ENCODE results near the gene CLPTM1. TPM values are rescaled to one million over a fixed set of nuclear protein-coding genes. Genes with fewer than 3 reads are reported as not detected.
A peak's percentile ranks its signal among the peaks of the same experiment; 100 is the strongest.

CLPTM1 gene
- total and polyA plus RNA-seq, 9 of the 15 experiments (the other 6 are each of a cell fraction or from before 2014, with no cell fraction given): 0.37 to 96.0 (median 27.5) TPM

DNA sequence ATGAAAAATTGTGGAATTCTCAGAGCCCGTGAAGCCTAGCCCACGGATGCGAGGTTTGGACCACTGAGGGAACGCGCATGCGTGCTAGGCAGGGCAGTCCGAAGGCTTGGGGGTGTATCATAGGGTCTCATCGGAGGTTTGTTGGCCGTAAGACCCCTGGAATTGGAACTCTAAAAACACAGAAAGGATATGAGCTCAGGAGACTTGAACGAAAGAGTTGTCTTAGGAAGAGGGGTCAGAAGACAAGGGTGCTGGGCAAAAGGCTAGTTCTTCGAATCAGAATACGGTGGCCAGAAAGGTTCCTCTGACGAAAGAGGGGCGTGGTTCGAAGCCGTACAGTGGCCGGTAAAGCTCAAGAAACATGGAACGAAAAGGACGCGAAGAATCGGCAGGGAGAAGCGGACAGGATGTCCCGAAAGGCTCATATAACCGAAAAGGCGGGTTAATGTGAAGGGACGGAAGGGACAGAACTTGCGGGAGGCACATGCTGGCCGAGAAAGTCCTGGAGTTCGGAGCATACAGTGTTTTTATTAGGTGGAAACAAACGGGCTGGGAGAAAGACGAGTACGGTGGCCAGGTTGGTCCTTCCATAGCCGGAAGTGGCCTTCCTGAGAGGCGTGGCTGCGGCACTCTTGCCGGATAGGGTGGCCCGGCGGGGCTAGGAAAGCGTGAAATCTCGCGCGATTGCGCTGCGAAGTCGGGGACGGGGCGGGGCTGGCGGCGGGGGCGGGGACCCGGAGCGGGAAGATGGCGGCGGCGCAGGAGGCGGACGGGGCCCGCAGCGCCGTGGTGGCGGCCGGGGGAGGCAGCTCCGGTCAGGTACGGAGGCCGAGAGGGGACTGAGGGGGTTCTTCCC, at the start of gene CLPTM1 (continued):
- TF ChIP-seq NCOA1 (IDR thresholded peaks at IDR 0.05; ENCODE audit: low read depth) (peak; percentile 69), ZNF780A (CRISPR knock-in tag; IDR thresholded peaks at IDR 0.05) (no peak), ZNF445 (CRISPR knock-in tag; IDR thresholded peaks at IDR 0.05; ENCODE audit: low read depth) (no peak), ZNF444 (CRISPR knock-in tag; IDR thresholded peaks at IDR 0.05) (no peak), BHLHE40 (IDR thresholded peaks at IDR 0.05; ENCODE audit: low read length) (no peak), TRIM28 (IDR thresholded peaks at IDR 0.05) (peak; percentile 83; the same call in 1 of the 2 replicates), CBX1 (IDR thresholded peaks at IDR 0.05; ENCODE audit: low read depth) (peak; percentile 37; the same call in 1 of the 2 replicates), HNRNPK (IDR thresholded peaks at IDR 0.05; ENCODE audit: low read depth, low read length, poor library complexity, severe bottlenecking) (no peak), CHCHD3 (CRISPR knock-in tag; IDR thresholded peaks at IDR 0.05) (no peak), NCOA2 (IDR thresholded peaks at IDR 0.05; ENCODE audit: partially characterized antibody in 2 of 2) (peak in 1 of 2 experiments; percentile 98), NEUROD1 (IDR thresholded peaks at IDR 0.05; ENCODE audit: borderline replicate concordance, low read depth, low read length, partially characterized antibody) (peak; percentile 75), MED1 (CRISPR knock-in tag; IDR thresholded peaks at IDR 0.05; ENCODE audit: borderline replicate concordance) (no peak), GTF2F1 (IDR thresholded peaks at IDR 0.05; ENCODE audit: low read depth, low read length) (no peak)
- TF ChIP-seq, protein P1, sequence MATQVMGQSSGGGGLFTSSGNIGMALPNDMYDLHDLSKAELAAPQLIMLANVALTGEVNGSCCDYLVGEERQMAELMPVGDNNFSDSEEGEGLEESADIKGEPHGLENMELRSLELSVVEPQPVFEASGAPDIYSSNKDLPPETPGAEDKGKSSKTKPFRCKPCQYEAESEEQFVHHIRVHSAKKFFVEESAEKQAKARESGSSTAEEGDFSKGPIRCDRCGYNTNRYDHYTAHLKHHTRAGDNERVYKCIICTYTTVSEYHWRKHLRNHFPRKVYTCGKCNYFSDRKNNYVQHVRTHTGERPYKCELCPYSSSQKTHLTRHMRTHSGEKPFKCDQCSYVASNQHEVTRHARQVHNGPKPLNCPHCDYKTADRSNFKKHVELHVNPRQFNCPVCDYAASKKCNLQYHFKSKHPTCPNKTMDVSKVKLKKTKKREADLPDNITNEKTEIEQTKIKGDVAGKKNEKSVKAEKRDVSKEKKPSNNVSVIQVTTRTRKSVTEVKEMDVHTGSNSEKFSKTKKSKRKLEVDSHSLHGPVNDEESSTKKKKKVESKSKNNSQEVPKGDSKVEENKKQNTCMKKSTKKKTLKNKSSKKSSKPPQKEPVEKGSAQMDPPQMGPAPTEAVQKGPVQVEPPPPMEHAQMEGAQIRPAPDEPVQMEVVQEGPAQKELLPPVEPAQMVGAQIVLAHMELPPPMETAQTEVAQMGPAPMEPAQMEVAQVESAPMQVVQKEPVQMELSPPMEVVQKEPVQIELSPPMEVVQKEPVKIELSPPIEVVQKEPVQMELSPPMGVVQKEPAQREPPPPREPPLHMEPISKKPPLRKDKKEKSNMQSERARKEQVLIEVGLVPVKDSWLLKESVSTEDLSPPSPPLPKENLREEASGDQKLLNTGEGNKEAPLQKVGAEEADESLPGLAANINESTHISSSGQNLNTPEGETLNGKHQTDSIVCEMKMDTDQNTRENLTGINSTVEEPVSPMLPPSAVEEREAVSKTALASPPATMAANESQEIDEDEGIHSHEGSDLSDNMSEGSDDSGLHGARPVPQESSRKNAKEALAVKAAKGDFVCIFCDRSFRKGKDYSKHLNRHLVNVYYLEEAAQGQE (IDR thresholded peaks at IDR 0.05; ENCODE audit: borderline replicate concordance): no peak
- TF ChIP-seq, protein P1 (CRISPR knock-in tag; IDR thresholded peaks at IDR 0.05; ENCODE audit: low read depth): 0 out of 2 replicates have a peak, but pooled peaks have one; percentile 9
- TF ChIP-seq, protein P2, sequence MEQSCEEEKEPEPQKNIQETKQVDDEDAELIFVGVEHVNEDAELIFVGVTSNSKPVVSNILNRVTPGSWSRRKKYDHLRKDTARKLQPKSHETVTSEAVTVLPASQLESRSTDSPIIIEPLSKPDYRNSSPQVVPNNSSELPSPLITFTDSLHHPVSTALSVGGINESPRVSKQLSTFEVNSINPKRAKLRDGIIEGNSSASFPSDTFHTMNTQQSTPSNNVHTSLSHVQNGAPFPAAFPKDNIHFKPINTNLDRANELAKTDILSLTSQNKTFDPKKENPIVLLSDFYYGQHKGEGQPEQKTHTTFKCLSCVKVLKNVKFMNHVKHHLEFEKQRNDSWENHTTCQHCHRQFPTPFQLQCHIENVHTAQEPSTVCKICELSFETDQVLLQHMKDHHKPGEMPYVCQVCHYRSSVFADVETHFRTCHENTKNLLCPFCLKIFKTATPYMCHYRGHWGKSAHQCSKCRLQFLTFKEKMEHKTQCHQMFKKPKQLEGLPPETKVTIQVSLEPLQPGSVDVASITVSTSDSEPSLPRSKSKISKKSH (CRISPR knock-in tag; IDR thresholded peaks at IDR 0.05): no peak
- TF ChIP-seq, protein P3, sequence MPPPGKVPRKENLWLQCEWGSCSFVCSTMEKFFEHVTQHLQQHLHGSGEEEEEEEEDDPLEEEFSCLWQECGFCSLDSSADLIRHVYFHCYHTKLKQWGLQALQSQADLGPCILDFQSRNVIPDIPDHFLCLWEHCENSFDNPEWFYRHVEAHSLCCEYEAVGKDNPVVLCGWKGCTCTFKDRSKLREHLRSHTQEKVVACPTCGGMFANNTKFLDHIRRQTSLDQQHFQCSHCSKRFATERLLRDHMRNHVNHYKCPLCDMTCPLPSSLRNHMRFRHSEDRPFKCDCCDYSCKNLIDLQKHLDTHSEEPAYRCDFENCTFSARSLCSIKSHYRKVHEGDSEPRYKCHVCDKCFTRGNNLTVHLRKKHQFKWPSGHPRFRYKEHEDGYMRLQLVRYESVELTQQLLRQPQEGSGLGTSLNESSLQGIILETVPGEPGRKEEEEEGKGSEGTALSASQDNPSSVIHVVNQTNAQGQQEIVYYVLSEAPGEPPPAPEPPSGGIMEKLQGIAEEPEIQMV (tag; conservative IDR thresholded peaks at IDR 0.05; ENCODE audit: low read depth): no peak

All from K562 (cell line).